Ramos (cell line): ENCODE measurements around the gene AFF3.

Experiments
- in situ Hi-C: fragments of 300-500 bp; cut with MboI; formaldehyde crosslinking; loops from one replicate; pipeline ENCODE4 v1.14.3; 2022; ENCODE audit warnings: low sequenced_read_pairs; ENCODE audit not compliant: unreplicated experiment

The AFF3 gene

DNA sequence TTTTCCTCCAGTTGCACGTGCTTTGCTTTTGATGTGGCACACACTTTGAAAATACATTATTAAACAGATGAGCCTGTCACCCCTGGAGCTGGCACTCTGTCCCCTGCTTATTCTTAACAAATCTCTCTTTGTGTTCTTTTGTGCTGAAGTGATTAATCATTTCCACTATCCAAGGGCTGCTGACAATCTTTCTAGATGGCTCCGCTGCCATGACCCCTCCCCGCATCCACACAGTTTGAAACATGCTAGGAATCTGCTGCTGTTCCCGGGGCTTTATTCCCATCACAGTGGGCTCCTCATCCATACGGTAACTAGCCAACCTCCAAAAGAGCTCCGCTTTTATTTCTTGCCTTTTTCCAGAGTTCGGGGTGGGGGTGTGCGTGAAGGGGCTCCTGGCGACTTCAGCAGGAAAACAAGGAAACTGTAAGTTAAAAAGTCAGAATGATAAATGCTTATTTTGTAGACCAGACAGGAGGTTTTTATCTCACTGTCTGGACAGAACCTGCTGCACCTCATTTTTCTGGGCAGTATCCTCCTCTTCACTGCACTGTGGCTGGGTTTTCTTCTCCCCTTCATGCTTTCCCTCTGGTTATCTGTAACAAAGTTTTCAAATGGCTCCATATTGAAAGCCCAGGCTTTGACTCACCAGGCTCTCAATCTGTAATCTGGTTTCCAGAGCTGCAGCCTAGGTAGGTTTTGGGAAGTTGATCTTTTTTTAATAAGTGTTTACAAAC is 319.7 kb downstream of the AFF3 start:
- in situ Hi-C loops, result no loop called here

DNA sequence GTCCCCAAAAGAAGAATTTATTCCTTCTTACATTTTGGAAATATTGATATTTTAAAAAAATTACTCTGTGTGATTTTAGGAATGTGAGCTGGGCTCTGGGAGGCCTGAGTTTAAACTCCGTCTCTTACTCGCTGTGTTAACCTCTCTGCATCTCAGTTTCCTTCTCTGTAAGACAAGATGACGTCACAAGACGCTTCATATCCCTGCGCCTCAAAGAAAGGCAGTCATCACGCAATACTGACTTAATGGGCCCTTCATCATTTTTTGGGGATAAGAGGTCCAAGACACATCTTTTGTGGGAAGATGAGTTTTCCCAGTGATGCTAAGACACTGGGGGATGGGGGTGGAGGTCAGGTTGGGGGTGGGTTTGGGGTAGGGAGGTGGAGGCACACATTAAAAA is 320.4 kb downstream of the AFF3 start:
- in situ Hi-C loops, result no loop called here

DNA sequence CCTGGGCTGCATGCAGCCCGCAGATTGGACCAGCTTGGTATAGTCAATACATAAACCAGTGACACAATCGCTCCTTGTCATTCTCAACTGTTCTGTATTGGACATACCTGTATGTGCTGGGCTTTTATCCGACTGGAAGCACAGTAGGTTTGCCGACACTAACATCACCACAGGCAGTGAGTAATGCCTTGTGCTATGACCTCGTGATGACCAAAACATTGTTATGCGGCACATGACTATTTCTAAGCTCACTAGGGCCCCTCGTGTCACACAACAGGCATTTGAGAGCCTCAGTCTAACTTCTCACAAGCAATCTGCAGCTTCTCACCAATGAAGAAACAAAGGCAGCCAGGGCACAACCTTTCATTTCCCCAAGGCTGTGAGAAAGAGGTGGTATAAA is 320.8 kb downstream of the AFF3 start:
- in situ Hi-C loops, result no loop called here

DNA sequence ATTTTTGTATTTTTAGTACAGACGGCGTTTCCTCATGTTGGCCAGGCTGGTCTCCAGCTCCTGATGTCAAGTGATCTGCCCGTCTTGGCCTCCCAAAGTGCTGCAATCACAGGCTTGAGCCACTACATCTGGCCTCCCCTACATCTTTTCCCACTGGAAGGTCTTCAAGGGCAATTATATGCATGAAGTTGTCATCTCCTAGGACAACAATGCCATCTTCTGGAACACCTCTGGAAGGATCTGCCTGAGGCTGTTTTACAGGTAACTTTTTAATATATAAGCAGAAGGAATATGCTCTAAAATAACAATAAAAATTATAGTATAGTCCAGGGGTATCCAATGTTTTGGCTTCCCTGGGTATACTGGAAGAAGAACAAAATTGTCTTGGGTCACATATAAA is 321.4 kb downstream of the AFF3 start:
- in situ Hi-C loops, result no loop called here

DNA sequence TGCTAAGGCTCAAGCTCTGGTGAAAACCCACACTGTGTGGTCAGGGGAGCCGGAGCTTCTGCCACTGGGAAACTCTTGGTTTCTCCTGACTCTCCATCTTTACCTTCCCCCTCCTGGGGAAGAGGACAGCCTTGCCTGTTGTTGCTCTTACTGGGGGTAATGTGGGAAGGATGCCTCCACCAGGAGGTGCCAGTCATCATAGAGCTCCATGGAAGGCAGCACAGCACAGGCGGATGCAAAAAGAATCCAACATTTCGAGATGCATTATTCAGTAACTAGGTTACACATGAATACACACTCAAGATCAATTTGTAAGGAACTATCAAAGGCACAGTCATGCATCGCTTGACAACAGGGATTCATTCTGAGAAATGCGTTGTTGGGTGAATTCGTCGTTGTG is 322.6 kb downstream of the AFF3 start:
- in situ Hi-C loops, result no loop called here

DNA sequence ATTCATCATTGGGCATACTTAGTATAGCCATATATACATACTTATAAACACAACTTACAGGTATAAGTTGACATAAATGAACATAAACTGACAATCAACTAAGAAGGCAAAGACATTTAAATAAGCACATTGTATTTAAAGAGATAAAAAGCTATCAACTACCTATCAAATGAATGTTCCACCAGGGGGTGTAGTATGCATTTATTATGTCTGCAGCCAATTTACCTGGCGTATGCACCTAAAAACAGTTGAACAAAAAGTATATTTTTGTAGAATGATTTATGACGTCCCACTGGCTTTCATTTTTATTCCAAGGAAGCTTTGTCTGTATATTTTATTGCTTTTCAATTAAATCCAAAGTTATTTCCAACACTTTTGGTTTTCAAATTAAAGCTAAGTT is 323.5 kb downstream of the AFF3 start:
- in situ Hi-C loops, result no loop called here

DNA sequence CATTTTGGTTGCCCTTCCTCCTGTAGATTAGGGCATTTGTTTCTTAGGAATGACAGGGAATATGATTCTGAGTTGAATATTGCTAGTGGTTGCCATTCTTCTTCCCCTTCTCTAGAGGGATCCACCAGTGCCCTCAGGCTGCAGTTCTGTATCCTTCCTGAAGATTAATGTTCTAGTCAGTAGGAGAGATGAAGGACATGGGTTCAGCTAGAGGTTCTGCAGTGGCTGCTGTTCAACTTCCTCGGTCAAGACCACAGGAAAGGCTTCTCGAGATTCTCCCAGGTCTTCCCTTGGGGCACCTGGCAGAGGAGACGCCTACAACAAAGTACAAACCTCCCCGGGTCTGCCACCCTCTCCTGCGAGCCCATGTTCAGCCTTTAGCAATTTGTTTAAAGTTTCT is 325.5 kb downstream of the AFF3 start:
- in situ Hi-C loops, result no loop called here

DNA sequence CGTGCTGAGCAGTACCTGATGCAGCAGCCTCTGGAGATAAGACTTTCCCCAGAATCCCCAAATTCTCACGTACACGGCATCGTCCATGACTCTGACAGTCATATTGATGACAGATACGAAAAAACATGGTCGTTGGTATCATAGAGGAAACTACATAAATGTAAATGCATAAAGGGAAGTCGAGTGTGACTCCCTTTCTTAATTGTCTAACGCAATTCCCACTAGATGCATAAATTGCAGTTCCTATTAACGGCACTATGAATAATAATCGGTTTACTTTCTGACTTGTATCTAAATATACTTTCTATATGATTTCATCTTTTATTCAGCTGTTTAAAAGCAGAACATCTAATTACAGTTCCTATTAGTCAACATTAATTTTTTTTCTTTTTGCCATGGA is 330.0 kb downstream of the AFF3 start:
- in situ Hi-C loops, result no loop called here

DNA sequence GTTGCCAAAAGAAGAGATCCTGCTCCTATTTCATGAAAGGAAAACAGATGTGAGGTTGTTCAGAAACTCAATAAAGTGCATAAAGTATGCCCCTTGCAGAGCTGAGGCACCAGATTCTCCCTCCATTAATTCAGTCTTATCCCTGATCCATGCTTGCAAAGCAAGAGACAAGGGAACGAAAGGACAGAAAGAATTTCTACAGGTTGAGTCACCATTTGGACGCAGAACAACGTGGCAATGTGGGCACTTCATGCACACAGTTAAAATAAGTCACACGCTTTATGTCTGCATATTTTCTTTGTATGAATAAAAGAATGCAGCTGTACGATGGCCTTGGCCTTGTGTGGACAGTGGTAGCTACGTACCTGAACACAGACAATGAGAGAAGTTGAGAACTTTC is 330.8 kb downstream of the AFF3 start:
- in situ Hi-C loops, result no loop called here

DNA sequence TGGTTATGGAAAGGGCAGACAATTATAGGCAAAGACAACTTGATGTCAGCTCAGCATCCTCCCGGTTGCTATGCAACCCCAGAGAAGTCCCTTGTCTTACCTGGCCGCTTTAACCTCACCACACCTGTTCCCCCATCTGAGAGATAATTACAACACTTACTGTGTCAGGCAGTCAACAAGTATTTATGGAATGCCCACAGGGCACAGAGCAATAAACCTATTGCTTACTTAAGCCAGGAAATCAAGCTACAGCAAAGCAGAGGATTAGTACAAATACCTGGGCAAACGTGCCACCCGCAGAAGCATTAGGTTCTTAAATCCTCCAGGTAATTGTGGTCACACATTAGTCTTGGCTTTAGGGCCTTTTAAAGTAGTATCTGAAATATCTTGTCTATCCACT is 332.2 kb downstream of the AFF3 start:
- in situ Hi-C loops, result no loop called here

DNA sequence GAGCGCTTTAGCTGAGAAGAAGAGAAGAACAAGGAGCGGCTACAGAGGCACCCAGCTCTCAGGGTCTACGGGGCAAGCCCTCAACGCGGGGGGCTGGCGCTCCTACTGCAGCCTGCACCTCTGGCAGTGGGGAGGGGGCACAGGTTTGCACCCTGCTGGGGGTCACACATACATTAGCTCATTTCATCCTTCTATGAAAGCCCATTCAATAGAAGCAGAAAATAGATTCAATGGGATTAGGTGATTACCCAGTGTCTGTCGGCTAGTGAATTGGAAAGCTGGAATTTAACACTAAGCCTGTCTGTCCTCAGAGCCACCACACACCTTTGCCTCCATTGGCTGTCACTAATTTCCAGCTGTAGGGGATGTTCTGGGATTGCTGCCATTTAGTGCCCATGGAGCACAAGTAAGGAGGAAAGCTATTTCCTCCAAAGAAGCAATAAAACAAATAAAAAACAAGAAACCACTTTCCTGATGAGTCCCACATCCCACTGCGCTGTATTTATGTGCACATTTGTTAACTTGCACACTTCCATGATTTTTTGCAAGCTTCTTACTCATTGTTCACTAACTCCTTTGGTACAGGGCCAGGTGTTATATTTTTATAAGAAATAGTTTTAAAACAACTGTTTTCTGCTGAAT is 333.0 kb downstream of the AFF3 start:
- in situ Hi-C loops, result no loop called here

DNA sequence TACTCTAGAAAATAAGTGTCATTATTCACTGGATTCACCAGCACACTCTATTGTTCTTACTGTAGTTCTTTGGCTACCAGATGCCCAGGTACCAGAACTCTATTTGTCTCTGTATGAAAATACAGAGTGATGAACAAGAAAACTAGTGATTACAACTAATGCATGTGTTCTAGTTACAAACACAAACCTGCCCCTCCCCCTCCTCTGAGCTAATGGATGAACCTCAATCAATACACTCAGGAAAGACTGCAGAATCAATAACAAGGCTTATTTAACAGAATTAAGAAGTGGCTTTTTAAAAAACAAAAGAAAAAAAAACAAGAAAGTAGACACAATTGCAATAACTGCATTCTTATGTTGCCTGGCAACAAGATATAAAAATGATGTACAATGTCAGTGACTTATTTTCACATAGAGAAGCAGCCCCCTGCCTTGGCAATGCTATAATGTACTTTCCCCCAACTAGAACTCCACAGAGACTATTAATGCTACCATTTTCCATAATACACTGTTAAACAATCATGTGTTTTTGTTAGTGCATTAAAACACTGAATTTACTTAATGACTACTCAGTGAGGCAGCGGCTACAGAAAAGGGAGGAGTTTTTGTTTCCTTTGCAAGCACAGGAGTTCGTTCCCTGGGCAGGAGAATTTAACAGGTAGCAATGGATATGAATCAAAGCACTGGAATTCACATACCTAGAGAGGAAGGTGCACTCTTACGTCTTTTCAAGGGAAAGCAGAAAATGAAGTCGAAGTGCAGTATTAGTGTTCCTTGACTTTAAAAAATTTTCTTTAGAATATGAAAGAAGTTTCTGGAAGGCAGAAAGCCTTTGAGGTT is 333.8 kb downstream of the AFF3 start:
- in situ Hi-C loops, result no loop called here

DNA sequence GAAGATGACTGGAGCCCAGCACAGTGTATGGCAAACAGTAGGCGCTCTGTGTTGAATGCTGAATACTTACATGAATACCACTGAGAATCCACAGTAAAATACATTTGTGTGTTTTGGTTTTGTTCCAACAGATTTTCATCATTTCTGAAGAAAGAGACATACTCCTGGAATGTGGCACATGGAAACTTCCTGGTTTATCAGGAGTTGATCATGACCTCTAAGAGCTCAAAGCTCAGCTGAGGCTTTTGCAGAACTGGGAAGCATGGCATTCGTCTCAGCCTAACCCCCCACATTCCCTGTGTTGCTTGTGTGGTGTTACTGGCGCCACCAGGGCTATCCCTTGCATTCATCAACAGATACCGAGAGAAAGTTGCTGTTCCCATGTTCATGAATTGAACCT is 335.6 kb downstream of the AFF3 start:
- in situ Hi-C loops, result no loop called here

DNA sequence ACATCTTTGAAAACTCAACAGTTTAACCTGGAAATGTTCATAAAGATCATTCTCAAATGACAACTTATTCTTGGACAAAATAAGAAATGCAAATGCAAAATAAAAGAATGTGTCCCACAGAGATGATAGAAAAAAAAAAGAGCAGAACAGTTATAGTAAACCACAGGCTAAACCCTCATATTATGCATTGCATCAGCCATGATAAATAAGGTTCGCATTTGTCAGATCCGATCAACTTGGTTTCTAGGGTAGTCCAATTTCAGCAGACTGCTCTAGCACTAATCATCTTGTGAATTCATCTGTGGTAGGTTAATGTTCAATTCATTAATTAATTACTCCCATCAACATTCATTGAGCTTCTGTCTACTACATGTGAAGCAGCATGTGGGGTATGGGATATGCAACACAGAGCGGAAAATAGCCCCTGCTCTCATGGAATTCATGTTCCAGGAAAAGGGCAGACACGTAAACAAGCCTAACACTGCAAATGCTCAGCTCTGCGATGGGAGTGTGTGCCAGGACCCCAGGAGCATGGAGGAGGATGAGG is 336.4 kb downstream of the AFF3 start:
- in situ Hi-C loops, result no loop called here

DNA sequence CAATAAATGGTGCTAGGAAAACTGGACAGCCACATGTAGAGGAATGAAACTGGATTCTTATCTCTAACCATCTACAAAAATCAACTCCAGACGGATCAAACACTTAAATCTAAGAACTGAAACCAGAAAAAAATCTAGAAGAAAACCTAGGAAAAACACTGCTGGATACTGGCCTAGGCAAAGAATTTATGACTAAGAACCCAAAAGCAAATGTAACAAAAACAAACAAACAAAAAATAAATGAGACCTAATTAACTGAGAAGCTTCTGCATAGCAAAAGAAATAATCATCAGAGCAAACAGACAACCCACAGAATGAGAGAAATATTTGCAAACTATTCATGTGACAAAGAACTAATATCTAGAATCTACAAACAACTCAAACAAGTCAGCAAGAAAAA is 338.5 kb downstream of the AFF3 start:
- in situ Hi-C loops, result no loop called here

DNA sequence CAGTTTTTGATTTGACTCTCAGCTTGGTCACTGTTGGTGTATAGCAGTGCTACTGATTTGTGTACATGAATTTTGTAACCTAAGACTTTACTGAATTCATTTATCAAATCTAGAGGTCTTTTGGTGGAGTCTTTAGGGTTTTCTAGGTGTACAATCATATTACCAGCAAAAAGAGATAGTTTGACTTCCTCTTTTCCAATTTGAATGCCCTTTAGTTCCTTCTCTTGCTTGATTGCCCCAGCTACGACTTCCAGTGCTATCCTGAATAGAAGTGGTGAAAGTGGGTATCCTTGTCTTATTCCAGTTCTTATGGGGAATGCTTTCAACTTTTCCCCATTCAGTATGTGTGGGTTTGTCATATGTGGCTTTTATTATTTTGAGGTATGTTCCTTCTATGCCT is 339.7 kb downstream of the AFF3 start:
- in situ Hi-C loops, result no loop called here

DNA sequence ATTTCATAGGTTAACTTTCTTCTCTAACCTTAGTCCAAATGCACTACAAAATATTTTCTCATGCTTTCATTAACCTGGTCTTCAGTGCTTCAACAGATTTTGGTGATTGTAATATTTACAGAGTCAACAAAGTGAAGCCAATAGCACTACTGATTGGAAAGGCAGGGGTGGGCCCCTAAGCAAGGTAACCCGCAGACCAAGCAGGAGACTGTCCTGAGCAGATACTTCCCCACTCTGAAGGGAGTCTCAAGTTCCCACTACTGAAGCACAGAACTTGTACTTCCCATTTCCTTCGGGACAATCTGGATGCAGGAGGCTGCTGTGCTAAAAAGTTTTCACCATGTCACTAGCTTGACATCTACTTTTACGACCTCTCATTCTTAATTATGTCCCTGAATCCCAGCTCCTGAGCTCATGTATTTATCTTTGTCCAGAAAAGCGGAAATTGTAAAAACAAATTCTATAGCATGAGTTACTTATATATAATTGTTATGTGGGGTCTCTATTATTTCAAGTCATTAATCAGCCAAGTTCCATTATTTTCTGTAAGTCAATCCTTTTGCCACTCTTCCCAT is 341.0 kb downstream of the AFF3 start:
- in situ Hi-C loops, result no loop called here

DNA sequence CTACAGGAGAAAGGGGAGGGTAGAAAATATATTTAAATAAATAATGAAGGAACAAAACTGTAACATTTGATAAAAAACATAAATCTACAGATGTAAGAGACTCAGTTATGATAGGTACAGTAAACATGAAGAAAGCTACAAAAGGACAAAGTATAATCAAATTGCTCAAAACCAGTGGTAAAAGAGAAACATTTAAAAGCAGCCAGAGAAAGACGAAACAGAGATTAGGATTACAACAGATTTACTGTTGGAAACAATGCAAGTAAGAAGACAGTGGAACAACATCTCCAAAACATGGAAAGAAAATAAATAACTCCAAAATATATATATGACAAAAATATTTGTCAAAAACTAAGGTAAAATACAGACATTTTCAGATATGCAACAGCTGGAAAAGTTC is 344.9 kb downstream of the AFF3 start:
- in situ Hi-C loops, result no loop called here

DNA sequence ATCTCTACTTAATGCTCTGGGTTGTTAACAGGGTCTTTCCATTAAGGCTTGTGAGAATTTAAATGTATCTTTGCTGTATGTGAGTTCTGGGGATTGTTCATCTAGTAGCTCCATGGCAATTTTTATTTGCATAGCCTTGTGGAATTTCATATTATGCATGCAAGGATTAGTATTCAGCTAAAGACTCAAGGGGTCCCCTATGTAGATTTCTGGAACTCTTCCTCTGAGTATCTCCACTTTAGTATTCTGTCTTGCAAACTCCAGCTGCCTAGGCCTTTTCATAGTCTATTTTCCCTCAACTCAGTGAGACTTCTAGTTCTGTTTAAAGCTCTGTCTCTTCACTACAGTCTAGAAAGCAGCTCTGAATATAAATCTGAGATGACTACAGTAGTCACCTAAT is 348.0 kb downstream of the AFF3 start:
- in situ Hi-C loops, result no loop called here

DNA sequence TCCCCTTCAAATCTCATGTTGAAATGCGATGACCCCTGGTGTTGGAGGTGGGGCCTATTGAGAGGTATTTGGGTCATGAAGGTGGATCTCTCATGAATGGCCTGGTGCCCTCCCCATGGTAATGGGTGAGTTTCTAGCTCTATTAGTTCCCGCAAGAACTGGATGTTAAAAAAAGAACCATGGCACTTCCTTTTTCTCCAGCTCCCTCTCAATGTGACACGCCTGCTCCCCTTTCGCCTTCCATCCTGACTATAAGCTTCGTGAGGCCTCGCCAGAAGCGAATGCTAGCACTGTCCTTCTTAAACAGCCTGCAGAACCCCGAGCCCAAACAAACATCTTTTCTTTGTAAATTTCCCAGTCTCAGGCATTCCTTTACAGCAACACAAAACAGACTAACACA is 349.4 kb downstream of the AFF3 start:
- in situ Hi-C loops, result no loop called here

DNA sequence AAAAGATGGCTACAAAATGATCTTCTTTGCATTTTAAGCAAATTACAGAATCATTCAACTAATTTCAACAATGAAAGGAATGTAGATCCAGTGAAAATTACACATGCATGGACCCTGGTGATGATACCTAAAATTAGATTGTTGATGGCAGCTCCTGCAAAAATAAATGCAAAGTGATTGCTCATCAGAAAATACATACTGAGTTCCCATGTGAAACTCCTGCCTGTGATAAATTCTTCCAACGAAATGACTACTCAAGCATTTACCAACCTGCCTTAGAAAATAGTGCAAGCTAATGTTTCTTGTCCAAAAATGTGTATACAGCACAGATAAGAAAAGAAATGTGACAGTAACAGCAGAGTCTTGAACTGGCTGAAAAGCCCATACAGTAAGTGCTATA is 352.5 kb downstream of the AFF3 start:
- in situ Hi-C loops, result no loop called here
